GM10248 (cell line): ENCODE results near the gene LSM14A.

Experiments
- CTCF ChIA-PET: fragments of 300-600 bp; sonication (Branson Sonifier 250); formaldehyde crosslinking; extraction: SDS; loops from one replicate; lab custom pipeline; 2021; ENCODE audit warnings: antibody characterized with exemption; lab: Yijun Ruan, JAX
- POLR2A ChIA-PET: fragments of 350-650 bp; sonication (Branson Sonifier 250); formaldehyde crosslinking; extraction: SDS; loops from one replicate; lab custom pipeline; 2020; ENCODE audit warnings: antibody characterized with exemption; lab: Yijun Ruan, JAX
- DNase-seq: peaks from one replicate; pipeline ENCODE4 v3.0.0; 2012; ENCODE audit errors: extremely low spot score
- TF ChIP-seq, protein P1 (sequence below): IDR thresholded peaks from 2 replicates; pipeline ENCODE4 v1.5.1; 2012; ENCODE audit warnings: mild to moderate bottlenecking, low read depth; ENCODE audit errors: extremely low read depth, missing control alignments, control extremely low read depth

The LSM14A gene

DNA sequence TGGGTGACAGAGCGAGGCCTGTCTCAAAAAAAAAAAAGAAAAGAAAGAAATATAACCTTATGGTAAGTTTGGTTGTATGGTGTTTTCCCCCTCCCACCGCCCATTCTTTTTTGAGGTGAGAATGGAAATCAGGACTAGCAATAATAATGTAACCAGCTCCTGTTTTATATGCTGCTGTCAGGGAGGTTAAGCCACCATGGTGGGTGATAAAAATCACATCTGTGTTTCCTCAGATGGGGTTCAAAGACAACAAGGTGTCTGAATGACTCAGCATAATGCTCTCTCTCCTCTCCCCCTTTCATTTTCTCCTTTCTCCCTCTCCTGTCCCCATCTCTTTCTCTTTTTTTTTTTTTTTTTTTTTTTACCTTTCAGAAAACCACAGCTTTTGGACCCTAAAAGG, 53.7 kb downstream of the LSM14A start:
- ChIA-PET POLR2A (interaction anchor here (0.6 kb wide), 1 partner anchor 1048 kb away, joined by 7 read pairs; no protein-coding TSS in a partner anchor), CTCF (interaction anchor here (0.9 to 3.9 kb wide), 6 partner anchors 11 to 204 kb away, joined by 3 to 12 read pairs (median 4); no protein-coding TSS in a partner anchor)
- TF ChIP-seq, protein P1, sequence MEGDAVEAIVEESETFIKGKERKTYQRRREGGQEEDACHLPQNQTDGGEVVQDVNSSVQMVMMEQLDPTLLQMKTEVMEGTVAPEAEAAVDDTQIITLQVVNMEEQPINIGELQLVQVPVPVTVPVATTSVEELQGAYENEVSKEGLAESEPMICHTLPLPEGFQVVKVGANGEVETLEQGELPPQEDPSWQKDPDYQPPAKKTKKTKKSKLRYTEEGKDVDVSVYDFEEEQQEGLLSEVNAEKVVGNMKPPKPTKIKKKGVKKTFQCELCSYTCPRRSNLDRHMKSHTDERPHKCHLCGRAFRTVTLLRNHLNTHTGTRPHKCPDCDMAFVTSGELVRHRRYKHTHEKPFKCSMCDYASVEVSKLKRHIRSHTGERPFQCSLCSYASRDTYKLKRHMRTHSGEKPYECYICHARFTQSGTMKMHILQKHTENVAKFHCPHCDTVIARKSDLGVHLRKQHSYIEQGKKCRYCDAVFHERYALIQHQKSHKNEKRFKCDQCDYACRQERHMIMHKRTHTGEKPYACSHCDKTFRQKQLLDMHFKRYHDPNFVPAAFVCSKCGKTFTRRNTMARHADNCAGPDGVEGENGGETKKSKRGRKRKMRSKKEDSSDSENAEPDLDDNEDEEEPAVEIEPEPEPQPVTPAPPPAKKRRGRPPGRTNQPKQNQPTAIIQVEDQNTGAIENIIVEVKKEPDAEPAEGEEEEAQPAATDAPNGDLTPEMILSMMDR, result no peak
- DNase-seq, result no peak

DNA sequence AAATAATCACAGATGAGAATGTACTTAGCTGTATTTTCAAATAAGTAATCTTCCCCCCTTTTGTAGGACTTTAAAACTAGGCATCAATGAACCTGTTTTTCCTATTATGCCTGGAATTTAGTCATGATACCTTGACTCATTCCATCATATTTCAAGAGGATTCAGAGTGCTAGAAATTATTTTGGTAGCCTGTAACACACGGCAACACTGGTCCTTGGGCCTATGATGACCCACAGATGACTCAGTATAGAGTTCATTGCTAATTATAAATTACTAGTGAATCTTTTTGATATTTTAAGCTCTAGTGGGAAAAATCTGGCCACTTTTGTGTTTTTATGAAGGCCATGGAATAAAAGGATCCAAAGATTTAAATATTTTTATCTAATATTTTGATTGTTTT, 56.0 kb downstream of the LSM14A start:
- POLR2A ChIA-PET, result no interaction called here
- TF ChIP-seq, protein P1, result no peak
- CTCF ChIA-PET, result no interaction called here
- DNase-seq, result no peak

DNA sequence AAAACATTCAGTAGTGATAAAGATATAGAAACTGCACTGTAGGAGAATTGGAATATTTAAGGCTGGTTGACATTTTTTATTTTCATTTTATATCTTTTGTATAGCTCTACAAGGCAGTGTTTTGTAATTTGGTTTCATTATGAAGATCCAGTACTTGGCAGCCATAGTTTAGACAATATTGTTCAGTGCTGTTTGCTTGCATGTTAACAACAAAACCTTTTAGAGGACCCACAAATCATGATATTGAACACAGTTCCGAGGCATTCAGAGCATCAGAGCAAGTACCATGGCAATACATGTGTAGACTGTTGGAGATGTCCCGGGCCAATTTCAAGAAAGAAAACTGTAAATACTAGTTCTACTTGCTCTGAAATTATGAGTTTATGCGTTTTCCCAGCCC, 56.5 kb downstream of the LSM14A start:
- DNase-seq, result no peak
- TF ChIP-seq, protein P1, result no peak
- ChIA-PET POLR2A (no interaction called here), CTCF (no interaction called here)

DNA sequence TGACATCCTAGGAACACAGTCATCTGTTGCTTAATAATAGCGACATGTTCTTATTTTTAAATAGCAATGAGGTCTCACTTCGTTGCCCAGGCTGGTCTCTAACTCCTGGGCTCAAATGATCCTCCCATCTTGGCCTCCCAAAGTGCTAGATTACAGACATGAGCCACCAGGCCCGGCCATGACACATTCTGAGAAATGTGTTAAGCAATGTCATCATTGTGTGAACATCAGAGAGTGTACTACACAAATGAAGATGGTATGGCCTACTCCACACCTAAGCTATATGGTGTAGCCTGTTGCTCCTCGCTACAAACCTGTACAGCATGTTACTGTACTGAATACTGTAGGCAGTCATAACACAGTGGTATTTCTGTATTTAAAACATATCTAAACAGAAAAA, 57.4 kb downstream of the LSM14A start:
- POLR2A ChIA-PET, result no interaction called here

DNA sequence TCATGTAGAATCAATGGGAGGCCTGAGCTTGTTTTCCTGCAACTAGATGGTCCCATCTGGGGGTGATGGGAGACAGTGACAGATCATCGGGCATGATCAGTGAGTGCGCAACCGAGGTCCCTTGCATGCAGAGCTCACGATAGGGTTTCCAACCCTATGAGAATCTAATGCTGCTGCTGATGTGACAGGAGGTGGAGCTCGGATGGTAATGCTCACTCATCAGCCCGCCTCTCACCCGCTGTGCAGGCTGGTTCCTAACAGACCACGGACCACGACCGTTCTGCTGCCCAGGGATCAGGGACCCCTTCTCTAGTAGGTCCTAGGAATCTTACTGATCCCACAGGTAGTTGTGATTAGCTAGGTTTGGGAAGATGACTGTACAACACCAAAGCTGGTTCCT, 58.5 kb downstream of the LSM14A start:
- ChIA-PET CTCF (interaction anchor here (0.7 to 3.1 kb wide), 2 partner anchors 8 to 12 kb away, joined by 3 to 17 read pairs; no protein-coding TSS in a partner anchor), POLR2A (no interaction called here)
- no peak for DNase-seq
- TF ChIP-seq, protein P1, result no peak

More for the DNA sequence above, 57.4 kb downstream of the LSM14A start:
- TF ChIP-seq, protein P1, result no peak
- no peak for DNase-seq
- CTCF ChIA-PET, result no interaction called here

DNA sequence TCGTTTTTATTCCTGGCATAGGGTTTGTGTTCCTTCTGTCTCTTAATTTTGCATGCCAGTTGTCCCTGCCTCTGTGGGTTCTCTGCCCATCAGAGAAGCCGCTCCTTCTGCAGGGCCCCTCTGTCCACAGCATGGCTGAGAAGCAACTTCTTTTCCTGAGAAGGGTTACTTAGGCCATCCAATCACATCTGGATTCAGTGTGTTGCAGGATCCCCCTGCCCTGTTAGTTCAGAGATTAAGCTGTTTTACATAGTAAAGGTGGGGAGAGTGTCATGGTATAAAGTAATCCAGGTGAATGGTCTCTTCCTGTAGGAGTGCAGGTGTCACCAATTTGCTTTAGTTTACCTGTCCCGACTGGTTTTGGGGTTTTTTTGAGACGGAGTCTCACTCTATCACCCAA, 59.1 kb downstream of the LSM14A start:
- DNase-seq, result no peak
- TF ChIP-seq, protein P1, result no peak
- CTCF ChIA-PET, result interaction anchor here (0.8 to 3.1 kb wide), 2 partner anchors 9 to 10 kb away, joined by 3 to 17 read pairs; no protein-coding TSS in a partner anchor
- POLR2A ChIA-PET, result no interaction called here
